ENCODE results near the gene PIK3C3.

DNA sequence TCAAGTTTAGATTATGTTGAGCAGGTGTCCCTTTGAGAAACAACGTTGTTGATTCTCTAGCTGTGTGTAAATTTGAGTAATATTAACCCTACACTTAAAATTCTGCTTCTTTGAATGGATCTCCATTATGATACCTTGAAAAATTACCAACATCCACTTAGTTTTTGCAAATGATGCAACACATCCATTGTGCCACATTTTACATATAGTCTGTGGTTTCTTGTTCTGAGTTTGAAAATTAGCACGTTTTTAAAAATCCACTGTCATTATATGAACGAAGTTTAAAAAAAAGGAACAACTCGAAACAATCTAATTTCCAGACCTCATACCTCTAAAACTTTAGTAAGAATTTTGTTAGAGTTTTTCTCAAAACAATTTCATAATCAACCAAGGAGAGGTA lies 37.7 kb downstream of the PIK3C3 start:
- TF ChIP-seq YY1 (IDR thresholded peaks at IDR 0.05): no peak
- TF ChIP-seq, protein P1, sequence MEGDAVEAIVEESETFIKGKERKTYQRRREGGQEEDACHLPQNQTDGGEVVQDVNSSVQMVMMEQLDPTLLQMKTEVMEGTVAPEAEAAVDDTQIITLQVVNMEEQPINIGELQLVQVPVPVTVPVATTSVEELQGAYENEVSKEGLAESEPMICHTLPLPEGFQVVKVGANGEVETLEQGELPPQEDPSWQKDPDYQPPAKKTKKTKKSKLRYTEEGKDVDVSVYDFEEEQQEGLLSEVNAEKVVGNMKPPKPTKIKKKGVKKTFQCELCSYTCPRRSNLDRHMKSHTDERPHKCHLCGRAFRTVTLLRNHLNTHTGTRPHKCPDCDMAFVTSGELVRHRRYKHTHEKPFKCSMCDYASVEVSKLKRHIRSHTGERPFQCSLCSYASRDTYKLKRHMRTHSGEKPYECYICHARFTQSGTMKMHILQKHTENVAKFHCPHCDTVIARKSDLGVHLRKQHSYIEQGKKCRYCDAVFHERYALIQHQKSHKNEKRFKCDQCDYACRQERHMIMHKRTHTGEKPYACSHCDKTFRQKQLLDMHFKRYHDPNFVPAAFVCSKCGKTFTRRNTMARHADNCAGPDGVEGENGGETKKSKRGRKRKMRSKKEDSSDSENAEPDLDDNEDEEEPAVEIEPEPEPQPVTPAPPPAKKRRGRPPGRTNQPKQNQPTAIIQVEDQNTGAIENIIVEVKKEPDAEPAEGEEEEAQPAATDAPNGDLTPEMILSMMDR (IDR thresholded peaks at IDR 0.05; ENCODE audit: low read depth, low read length, missing input control): no peak
- TF ChIP-seq GABPA (IDR thresholded peaks at IDR 0.05 in 1 of 2, conservative IDR thresholded peaks at IDR 0.05 in 1 of 2): no peak
- TF ChIP-seq, protein P2, sequence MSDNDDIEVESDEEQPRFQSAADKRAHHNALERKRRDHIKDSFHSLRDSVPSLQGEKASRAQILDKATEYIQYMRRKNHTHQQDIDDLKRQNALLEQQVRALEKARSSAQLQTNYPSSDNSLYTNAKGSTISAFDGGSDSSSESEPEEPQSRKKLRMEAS (IDR thresholded peaks at IDR 0.05): no peak
- TF ChIP-seq RXRA (IDR thresholded peaks at IDR 0.05): no peak
- TF ChIP-seq, protein P3, sequence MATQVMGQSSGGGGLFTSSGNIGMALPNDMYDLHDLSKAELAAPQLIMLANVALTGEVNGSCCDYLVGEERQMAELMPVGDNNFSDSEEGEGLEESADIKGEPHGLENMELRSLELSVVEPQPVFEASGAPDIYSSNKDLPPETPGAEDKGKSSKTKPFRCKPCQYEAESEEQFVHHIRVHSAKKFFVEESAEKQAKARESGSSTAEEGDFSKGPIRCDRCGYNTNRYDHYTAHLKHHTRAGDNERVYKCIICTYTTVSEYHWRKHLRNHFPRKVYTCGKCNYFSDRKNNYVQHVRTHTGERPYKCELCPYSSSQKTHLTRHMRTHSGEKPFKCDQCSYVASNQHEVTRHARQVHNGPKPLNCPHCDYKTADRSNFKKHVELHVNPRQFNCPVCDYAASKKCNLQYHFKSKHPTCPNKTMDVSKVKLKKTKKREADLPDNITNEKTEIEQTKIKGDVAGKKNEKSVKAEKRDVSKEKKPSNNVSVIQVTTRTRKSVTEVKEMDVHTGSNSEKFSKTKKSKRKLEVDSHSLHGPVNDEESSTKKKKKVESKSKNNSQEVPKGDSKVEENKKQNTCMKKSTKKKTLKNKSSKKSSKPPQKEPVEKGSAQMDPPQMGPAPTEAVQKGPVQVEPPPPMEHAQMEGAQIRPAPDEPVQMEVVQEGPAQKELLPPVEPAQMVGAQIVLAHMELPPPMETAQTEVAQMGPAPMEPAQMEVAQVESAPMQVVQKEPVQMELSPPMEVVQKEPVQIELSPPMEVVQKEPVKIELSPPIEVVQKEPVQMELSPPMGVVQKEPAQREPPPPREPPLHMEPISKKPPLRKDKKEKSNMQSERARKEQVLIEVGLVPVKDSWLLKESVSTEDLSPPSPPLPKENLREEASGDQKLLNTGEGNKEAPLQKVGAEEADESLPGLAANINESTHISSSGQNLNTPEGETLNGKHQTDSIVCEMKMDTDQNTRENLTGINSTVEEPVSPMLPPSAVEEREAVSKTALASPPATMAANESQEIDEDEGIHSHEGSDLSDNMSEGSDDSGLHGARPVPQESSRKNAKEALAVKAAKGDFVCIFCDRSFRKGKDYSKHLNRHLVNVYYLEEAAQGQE (IDR thresholded peaks at IDR 0.05): no peak
- no peak for TF ChIP-seq TAF1 (conservative IDR thresholded peaks at IDR 0.05)
- TF ChIP-seq SP1 (IDR thresholded peaks at IDR 0.05): no peak
